Rectal smooth muscle tissue (tissue), 1 donor: ENCODE measurements around the gene TRAF3IP3.

ENCODE experiments used
- H3K27ac ChIP-seq: one replicate; pipeline ENCODE4 v1.7.0; 2013; ENCODE audit warnings: low read depth, low read length, inconsistent platforms
- H3K27me3 ChIP-seq: one replicate; pipeline ENCODE4 v1.7.0; 2013; ENCODE audit warnings: low read length; ENCODE audit not compliant: control insufficient read depth, insufficient read depth
- H3K36me3 ChIP-seq: one replicate; pipeline ENCODE4 v1.7.0; 2013; ENCODE audit warnings: low read length; ENCODE audit not compliant: control insufficient read depth, insufficient read depth
- H3K4me1 ChIP-seq: one replicate; pipeline ENCODE4 v1.7.0; 2013; ENCODE audit warnings: low read length; ENCODE audit not compliant: control insufficient read depth, insufficient read depth
- H3K4me3 ChIP-seq: one replicate; pipeline ENCODE4 v1.7.0; 2013; ENCODE audit warnings: low read length
- H3K9ac ChIP-seq: one replicate; pipeline ENCODE4 v1.7.0; 2013; ENCODE audit warnings: low read length

Gene TRAF3IP3, protein sequence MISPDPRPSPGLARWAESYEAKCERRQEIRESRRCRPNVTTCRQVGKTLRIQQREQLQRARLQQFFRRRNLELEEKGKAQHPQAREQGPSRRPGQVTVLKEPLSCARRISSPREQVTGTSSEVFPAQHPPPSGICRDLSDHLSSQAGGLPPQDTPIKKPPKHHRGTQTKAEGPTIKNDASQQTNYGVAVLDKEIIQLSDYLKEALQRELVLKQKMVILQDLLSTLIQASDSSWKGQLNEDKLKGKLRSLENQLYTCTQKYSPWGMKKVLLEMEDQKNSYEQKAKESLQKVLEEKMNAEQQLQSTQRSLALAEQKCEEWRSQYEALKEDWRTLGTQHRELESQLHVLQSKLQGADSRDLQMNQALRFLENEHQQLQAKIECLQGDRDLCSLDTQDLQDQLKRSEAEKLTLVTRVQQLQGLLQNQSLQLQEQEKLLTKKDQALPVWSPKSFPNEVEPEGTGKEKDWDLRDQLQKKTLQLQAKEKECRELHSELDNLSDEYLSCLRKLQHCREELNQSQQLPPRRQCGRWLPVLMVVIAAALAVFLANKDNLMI

DNA sequence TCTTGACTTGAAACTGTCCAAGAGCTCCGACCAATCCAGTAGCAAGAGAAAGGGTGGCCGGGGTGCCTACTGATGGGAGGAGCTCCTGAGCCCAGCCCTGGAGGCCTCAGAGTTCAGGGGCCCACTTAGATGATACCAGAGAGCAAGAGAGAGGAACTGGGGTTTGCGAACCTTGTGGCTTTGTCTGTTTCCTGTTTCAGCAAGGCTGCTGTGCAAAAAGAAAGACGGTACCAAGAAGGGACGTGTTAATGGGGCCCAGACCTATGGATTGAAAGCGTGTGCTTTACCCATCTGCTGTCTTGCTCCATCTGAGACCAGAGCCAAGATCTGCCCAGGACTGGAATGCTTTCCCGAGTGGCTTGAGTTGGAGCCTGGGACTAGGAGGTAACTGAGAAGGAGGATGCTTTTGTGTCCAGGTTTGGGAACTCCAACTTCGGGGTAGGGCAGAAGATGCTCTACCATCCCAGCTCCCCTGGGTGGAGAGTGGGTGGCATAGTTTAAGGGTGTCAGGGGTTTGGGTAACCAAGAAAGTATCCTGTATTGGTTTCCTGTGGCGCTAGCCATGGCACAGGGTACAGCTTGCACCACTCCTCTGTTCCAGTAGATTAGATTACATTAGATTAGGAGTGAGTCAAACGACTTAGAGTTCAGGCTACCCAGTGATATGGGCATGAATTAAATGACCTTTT, at the start of gene TRAF3IP3:
TSS of gene TRAF3IP3 (plus strand) at position 128 of the 689 bp plus-strand sequence. CDS start 3,987 bp downstream, outside the sequence.
- Histone ChIP-seq H3K4me3 (peak within 1 kb of the TSS; percentile 34), H3K27me3 (no peaks in the 10 kb centered on the region), H3K27ac (no peak within 1 kb of the TSS), H3K4me1 (no peaks in the 10 kb centered on the region), H3K36me3 (no peaks in the 10 kb centered on the region), H3K9ac (peak within 1 kb of the TSS; percentile 25)

DNA sequence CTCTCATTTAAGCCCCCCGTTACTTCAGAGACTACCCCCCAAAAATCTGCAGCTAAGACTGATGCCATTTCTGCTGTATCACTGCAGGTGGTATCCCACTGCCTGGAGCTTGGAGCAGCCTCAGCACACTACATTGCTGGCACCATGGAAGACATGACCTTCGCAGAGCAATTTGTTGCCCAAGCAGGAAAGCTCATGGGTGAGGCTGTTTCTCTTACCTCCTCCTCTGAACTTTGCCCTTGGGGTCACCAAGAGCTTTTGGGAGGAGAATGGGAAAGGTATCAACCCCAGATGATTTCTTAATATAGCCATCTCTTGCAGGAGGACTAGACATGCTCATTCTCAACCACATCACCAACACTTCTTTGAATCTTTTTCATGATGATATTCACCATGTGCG, 49.2 kb upstream of the TRAF3IP3 start:
- Histone ChIP-seq H3K27me3 (no peaks in the 10 kb centered on the region), H3K4me1 (no peaks in the 10 kb centered on the region), H3K27ac (no peak overlapping the region), H3K36me3 (no peaks in the 10 kb centered on the region), H3K4me3 (no peak overlapping the region), H3K9ac (no peak overlapping the region)

DNA sequence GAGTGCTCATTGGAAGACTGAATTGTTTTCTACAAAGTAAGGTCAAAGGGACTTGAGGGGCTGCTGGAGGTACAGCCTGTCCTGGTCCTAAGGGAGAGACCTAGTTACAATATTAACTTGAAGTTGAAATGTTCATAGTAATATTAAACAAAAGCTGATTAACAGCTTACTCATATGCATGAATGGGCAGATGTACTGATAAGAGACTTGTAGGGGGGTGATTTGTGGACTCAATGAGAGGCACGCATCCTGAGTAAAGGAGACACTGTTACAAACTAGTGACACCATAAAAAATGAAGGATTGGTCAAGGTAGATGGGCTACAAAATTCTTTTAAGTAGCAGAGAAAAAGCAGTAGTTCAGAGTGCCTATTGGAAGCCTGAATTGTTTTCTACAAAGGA, 48.5 kb upstream of the TRAF3IP3 start:
- no peaks in the 10 kb centered on the region for H3K36me3 ChIP-seq
- no peaks in the 10 kb centered on the region for H3K27me3 ChIP-seq
- no peak overlapping the region for H3K4me3 ChIP-seq
- H3K4me1 ChIP-seq = no peaks in the 10 kb centered on the region
- H3K9ac ChIP-seq = no peak overlapping the region
- H3K27ac ChIP-seq = no peak overlapping the region

DNA sequence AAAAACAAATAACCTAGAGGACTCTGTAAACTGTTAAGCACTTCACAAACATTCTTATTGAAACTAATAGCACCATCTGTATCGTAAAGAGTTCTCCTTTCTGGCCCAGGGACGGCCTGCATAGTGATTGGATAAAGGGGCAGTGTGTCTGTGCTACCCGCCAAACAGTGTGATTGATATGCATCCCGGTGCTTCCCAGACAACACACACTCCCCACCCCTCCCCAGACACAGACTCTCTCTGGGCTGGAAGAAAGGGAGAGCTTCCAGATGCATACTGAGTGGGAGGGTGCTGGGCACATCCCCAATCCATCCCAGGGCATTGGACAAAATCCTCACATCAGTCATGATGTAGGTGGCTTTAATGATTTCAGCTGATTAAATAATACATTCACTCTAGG, 47.6 kb upstream of the TRAF3IP3 start:
- no peaks in the 10 kb centered on the region for H3K27me3 ChIP-seq
- no peaks in the 10 kb centered on the region for H3K4me1 ChIP-seq
- no peaks in the 10 kb centered on the region for H3K36me3 ChIP-seq
- no peak overlapping the region for H3K27ac ChIP-seq
- H3K9ac ChIP-seq = no peak overlapping the region
- H3K4me3 ChIP-seq = no peak overlapping the region

DNA sequence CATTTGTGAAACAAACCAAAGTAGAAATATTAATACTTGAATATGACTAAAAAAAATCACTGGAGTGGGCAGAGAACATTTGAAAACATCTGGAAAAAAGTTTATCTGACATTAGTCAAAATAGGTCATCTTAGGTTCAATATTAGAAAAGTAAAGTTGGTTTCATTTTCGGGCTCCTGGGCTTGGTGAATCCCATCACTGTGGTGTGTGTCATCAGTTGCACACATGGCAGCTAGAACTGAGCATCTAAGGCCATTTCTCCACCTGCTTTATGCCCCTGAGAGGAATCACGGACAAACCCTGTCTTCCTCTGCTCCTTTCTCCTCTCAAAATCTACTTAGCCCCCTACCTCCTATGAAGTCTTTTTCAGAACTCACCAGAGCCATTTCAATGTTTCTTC, 45.8 kb upstream of the TRAF3IP3 start:
- Histone ChIP-seq H3K27ac (no peak overlapping the region), H3K36me3 (no peaks in the 10 kb centered on the region), H3K9ac (no peak overlapping the region), H3K27me3 (no peaks in the 10 kb centered on the region), H3K4me3 (no peak overlapping the region), H3K4me1 (no peaks in the 10 kb centered on the region)

DNA sequence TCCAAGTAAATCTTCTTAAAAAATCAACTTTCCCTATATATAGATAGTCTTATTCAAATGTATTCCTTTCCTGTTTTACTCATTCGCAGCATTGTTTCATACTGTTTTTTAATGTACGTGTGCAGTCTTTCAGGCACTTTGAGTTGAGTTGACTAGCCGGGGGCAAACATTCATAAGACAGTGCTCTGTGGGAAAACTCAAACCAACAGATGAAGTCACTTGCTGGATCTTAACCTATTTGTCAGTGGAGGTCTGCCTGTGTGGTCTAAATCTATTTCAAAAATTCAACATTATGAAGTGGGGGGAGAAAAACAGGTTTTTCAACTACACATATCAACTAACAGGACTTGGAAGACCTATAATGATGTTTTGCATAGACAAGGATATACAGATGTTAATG, 45.0 kb upstream of the TRAF3IP3 start:
- H3K4me3 ChIP-seq = no peak overlapping the region
- no peak overlapping the region for H3K27ac ChIP-seq
- no peaks in the 10 kb centered on the region for H3K27me3 ChIP-seq
- no peaks in the 10 kb centered on the region for H3K36me3 ChIP-seq
- H3K9ac ChIP-seq = no peak overlapping the region
- no peaks in the 10 kb centered on the region for H3K4me1 ChIP-seq

DNA sequence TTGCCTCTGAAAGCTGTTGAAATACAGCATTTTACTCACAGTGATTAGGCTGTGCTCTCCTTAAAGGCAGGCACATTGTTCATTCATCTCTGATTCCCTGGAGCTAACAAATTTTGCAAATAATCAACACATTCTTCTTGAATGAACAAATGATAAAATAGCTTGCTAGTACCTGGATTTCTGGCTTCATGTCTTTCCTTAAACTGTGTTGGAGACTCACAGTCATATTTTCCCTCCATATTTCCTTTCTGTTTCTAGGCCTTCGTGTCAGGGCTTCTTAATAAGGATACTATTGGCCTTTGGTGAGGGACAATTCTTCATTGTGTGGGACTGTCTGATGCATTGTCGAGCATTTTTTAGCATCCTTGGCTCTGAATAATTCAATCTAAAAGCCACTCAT, 41.5 kb upstream of the TRAF3IP3 start:
- H3K27ac ChIP-seq = no peak overlapping the region
- H3K4me3 ChIP-seq = no peak overlapping the region

DNA sequence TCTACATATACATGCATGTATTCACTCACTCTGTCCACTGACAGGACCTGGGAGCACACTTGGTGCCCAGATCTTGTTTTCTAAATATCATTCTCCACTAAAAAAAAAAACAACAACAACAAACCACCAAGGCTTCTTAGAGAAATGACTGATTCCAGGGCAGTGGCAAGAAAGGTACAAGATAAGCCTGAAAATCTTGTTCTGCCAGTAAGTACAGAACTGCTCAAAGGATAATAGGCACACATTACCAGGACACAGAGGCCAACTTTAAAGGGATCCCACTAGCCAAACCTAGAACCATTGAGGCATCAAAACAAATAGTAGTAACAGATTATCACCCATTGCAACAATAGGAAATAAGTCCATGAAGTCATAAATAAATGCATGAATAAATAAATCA, 40.5 kb upstream of the TRAF3IP3 start:
- Histone ChIP-seq H3K9ac (no peak overlapping the region), H3K4me1 (no peaks in the 10 kb centered on the region), H3K36me3 (no peaks in the 10 kb centered on the region), H3K27ac (no peak overlapping the region), H3K27me3 (no peaks in the 10 kb centered on the region), H3K4me3 (no peak overlapping the region)

More for the DNA sequence above, 41.5 kb upstream of the TRAF3IP3 start:
- no peak overlapping the region for H3K9ac ChIP-seq
- no peaks in the 10 kb centered on the region for H3K4me1 ChIP-seq
- H3K36me3 ChIP-seq = no peaks in the 10 kb centered on the region
- H3K27me3 ChIP-seq = no peaks in the 10 kb centered on the region

DNA sequence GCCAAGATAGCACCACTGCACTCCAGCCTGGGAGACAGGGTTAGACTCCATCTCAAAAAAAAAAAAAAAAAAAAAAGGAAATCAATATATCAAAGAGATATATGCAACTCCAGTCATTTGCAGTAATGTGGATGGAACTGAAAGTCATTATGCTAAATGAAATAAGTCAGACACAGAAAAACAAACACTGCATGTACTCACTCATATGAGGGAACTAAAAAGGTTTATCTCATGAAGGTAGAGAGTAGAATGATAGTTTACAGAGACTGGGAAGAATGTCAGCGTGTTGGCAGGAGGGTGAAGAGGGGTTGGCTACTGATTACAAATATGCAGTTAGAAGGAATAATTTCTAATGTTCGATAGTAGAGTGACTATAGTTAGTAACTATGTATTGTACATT, 38.0 kb upstream of the TRAF3IP3 start:
- Histone ChIP-seq H3K36me3 (no peaks in the 10 kb centered on the region), H3K4me1 (no peaks in the 10 kb centered on the region), H3K9ac (no peak overlapping the region), H3K27ac (no peak overlapping the region), H3K4me3 (no peak overlapping the region), H3K27me3 (no peaks in the 10 kb centered on the region)

DNA sequence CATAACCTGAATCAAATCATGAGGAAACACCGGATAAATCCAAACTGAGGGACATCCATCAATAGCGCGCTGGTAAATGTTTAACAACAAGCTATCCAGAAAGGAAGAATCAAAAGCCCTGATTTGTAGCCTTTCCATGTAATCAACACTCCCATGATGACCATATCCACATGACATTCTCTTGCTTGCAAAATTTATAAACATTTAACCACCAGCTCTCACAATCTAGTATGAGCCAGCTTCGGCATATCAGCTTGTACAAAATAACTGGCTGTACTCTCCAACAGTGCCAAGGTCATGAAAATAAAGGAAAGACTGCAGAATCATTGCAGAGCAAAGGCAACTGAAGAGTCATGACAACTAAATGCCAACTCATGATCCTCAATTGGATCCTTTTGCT, 35.5 kb upstream of the TRAF3IP3 start:
- Histone ChIP-seq H3K4me1 (no peaks in the 10 kb centered on the region), H3K27ac (no peak overlapping the region), H3K27me3 (no peaks in the 10 kb centered on the region), H3K36me3 (no peaks in the 10 kb centered on the region), H3K9ac (no peak overlapping the region), H3K4me3 (no peak overlapping the region)

DNA sequence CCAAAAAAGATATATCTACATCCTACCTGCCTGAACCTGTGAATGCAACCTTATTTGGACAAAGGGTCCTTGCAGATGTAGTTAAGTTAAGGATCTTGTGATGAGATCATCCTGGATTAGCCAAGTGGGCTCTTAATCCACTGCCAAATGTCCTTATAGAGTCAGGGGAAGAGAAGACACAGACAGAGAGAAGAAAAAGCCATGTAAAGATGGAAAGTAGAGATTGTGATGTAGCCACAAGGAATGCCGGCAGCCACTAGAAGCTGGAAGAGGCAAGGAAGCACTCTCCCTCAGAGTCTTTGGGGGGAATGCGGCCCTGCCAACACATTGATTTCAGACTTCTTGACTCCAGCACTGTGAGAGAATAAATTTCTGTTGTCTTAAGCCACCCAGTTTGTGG, 35.0 kb upstream of the TRAF3IP3 start:
- no peaks in the 10 kb centered on the region for H3K36me3 ChIP-seq
- H3K27ac ChIP-seq = no peak overlapping the region
- no peaks in the 10 kb centered on the region for H3K4me1 ChIP-seq
- H3K27me3 ChIP-seq = no peaks in the 10 kb centered on the region
- H3K4me3 ChIP-seq = no peak overlapping the region
- no peak overlapping the region for H3K9ac ChIP-seq

DNA sequence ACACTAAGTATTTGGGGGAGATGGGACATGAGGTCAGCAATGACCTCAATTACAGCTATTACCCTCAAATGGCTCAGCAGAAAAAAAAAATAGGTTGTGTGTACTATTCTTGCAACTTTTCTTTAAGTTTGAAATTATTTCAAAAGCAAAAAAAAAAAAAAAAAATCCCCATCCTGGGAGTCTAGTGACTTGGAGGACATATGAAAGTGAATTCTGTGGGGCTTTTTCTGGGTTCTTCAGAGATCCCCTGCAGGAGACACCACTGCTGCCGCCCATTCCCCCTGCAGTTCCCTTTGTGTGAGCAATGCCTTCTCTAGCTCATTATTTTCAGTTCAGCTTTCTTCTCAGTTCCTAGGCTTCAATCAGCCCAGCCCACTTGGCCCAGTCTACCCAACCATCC, 34.5 kb upstream of the TRAF3IP3 start:
- Histone ChIP-seq H3K4me3 (no peak overlapping the region), H3K36me3 (no peaks in the 10 kb centered on the region), H3K9ac (no peak overlapping the region), H3K27ac (no peak overlapping the region), H3K27me3 (no peaks in the 10 kb centered on the region), H3K4me1 (no peaks in the 10 kb centered on the region)
